Activated CD8-positive, alpha-beta T cell treated with anti-CD3 and anti-CD28 coated beads, Interleukin-2, amount 10 ng/mL, durations not matched to agents 7 days and 5 days (primary cell): ENCODE measurements around the gene STRIP1. TPM values are rescaled to one million over a fixed set of nuclear protein-coding genes. Genes with fewer than 3 reads are reported as not detected.

Source experiments
- ATAC-seq: fragments of 150-1000 bp; cut with Tn5 transposase; one replicate; pipeline ENCODE4 v1.10.0; 2021; ENCODE audit warnings: moderate library complexity
- CTCF ChIA-PET: fragments of 350-600 bp; sonication (Branson Sonifier 250); formaldehyde crosslinking; loops from one replicate; lab custom pipeline; 2021; ENCODE audit warnings: antibody characterized with exemption; lab: Charles Lee
- POLR2A ChIA-PET: fragments of 350-600 bp; sonication (Branson Sonifier 250); formaldehyde crosslinking; loops from one replicate; lab custom pipeline; 2021; ENCODE audit warnings: antibody characterized with exemption; lab: Charles Lee
- DNase-seq: peaks from one replicate; pipeline ENCODE4 v3.0.0-alpha.2; 2020
- H3K27ac Mint-ChIP-seq: one replicate; pipeline ENCODE4 v1.8.0; 2021; ENCODE audit warnings: mild to moderate bottlenecking, mixed read lengths
- H3K27me3 Mint-ChIP-seq: one replicate; pipeline ENCODE4 v1.8.0; 2021; ENCODE audit warnings: low read depth, mixed read lengths
- H3K36me3 Mint-ChIP-seq: one replicate; pipeline ENCODE4 v1.8.0; 2021; ENCODE audit warnings: low read depth, mixed read lengths
- H3K4me1 Mint-ChIP-seq: one replicate; pipeline ENCODE4 v1.8.0; 2021; ENCODE audit warnings: low read depth, mixed read lengths
- H3K4me3 Mint-ChIP-seq: one replicate; pipeline ENCODE4 v1.8.0; 2021; ENCODE audit warnings: mild to moderate bottlenecking, mixed read lengths
- H3K9me3 Mint-ChIP-seq: one replicate; pipeline ENCODE4 v1.8.0; 2022; ENCODE audit warnings: mixed read lengths; ENCODE audit not compliant: insufficient read depth
- total RNA-seq, 2 experiments: library from RNA; stranded (reverse); gene quantifications; one replicate each; pipeline ENCODE4 v1.2.3, GENCODE V29; 2021

The STRIP1 gene, protein sequence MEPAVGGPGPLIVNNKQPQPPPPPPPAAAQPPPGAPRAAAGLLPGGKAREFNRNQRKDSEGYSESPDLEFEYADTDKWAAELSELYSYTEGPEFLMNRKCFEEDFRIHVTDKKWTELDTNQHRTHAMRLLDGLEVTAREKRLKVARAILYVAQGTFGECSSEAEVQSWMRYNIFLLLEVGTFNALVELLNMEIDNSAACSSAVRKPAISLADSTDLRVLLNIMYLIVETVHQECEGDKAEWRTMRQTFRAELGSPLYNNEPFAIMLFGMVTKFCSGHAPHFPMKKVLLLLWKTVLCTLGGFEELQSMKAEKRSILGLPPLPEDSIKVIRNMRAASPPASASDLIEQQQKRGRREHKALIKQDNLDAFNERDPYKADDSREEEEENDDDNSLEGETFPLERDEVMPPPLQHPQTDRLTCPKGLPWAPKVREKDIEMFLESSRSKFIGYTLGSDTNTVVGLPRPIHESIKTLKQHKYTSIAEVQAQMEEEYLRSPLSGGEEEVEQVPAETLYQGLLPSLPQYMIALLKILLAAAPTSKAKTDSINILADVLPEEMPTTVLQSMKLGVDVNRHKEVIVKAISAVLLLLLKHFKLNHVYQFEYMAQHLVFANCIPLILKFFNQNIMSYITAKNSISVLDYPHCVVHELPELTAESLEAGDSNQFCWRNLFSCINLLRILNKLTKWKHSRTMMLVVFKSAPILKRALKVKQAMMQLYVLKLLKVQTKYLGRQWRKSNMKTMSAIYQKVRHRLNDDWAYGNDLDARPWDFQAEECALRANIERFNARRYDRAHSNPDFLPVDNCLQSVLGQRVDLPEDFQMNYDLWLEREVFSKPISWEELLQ
- 10 to 100 TPM; 33.2 to 35.9 TPM for total RNA-seq

GRCh38 chr1:110034451-110035235 is at the start of gene STRIP1:
Gene STRIP1 (plus strand): TSS chr1:110034624. CDS start chr1:110034638, 14 bp downstream.
- no peaks in the 10 kb centered on the region for H3K9me3 Mint-ChIP-seq
- H3K27me3 Mint-ChIP-seq = no peaks in the 10 kb centered on the region
- H3K36me3 Mint-ChIP-seq = peaks cover 17% of the 10 kb centered on the region
- ChIA-PET POLR2A (interaction anchor here (0.6 to 2.2 kb wide), 13 partner anchors 10 to 935 kb away, joined by 3 to 11 read pairs (median 3); partner anchors contain the start of genes AHCYL1, CD53, GNAI3 and RBM15), CTCF (interaction anchor here (0.8 to 5.9 kb wide), 21 partner anchors 9 to 541 kb away, joined by 3 to 41 read pairs (median 4); partner anchors contain the start of genes AHCYL1, CYB561D1 and RBM15)
- ATAC-seq = peak; percentile 92
- peak within 1 kb of the TSS; percentile 86 for H3K27ac Mint-ChIP-seq
- DNase-seq = peak; percentile 96
- peak within 1 kb of the TSS; percentile 82 for H3K4me3 Mint-ChIP-seq
- peaks cover 57% of the 10 kb centered on the region for H3K4me1 Mint-ChIP-seq

GRCh38 chr1:109985247-109986053 is 49.0 kb upstream of the STRIP1 start:
- ATAC-seq (no peak), DNase-seq (no peak)
- H3K27ac Mint-ChIP-seq = peak overlapping the region; percentile 97
- H3K36me3 Mint-ChIP-seq = peaks cover 17% of the 10 kb centered on the region
- peak overlapping the region; percentile 100 for H3K4me3 Mint-ChIP-seq
- no peaks in the 10 kb centered on the region for H3K27me3 Mint-ChIP-seq
- ChIA-PET POLR2A (interaction anchor here (0.6 to 4.0 kb wide), 15 partner anchors 9 to 559 kb away, joined by 3 to 32 read pairs (median 4); partner anchors contain the start of genes GNAI3, GSTM1, PSMA5 and STRIP1), CTCF (interaction anchor here (0.6 to 14.0 kb wide), 58 partner anchors 9 to 786 kb away, joined by 3 to 1017 read pairs (median 8); partner anchors contain the start of genes GNAI3, GSTM1 and STRIP1)
- no peaks in the 10 kb centered on the region for H3K9me3 Mint-ChIP-seq
- H3K4me1 Mint-ChIP-seq = peaks cover 42% of the 10 kb centered on the region

DNA sequence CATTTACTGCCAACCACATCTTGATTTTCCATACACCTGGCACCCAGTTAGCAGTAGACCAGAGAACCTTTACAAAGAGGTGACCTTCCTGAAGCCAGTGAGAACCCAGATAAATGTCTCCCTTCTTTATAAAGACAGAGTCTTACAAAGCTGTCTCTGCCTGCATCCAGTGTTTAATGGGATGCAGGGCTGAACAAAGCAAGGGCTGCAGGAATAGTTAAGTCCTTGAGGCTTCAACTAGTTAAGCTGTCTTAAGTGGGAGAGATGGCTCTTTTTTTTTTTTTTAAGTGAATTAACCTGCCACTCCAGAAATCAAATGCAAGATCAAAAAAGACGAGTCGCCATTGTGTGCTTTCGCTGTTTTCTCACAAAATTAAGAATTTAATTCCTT is 48.4 kb upstream of the STRIP1 start:
- H3K36me3 Mint-ChIP-seq = peaks cover 19% of the 10 kb centered on the region
- ChIA-PET POLR2A (interaction anchor here (0.6 to 4.0 kb wide), 8 partner anchors 13 to 438 kb away, joined by 3 to 32 read pairs (median 4); partner anchors contain the start of genes GNAI3 and GSTM1), CTCF (interaction anchor here (1.4 to 14.0 kb wide), 11 partner anchors 9 to 454 kb away, joined by 8 to 1017 read pairs (median 42); no protein-coding TSS in a partner anchor)
- peak overlapping the region; percentile 97 for H3K27ac Mint-ChIP-seq
- no peaks in the 10 kb centered on the region for H3K27me3 Mint-ChIP-seq
- H3K9me3 Mint-ChIP-seq = no peaks in the 10 kb centered on the region
- H3K4me1 Mint-ChIP-seq = peaks cover 45% of the 10 kb centered on the region
- ATAC-seq = no peak
- no peak for DNase-seq
- H3K4me3 Mint-ChIP-seq = peak overlapping the region; percentile 100

DNA sequence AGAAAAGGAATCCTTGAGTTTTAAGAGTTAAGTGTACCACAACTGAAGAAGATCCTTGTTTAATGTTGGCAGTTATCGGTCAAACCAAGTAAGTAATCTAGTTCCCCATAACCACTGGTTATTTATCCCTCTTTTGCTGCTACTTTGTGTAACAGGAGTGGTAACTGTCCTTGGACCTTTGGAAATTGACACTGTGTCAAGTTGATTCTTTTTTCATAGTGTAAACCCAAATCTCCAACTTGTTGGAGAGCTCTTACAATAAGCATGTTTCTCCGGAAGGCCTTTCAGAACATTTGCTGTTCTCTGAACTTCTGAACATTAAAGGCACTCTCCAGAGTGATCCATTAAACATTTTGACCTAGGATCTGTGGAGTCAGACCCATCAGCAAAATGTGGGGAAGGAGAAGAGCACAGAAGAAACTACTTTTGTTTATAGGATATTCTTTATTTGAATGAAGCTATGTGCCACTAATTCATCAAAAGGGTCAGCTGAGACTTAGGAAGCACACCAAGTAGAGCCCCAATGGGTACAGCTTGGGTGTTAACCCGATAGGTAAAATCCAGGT is 46.0 kb upstream of the STRIP1 start:
- H3K27ac Mint-ChIP-seq = no peak overlapping the region
- ChIA-PET POLR2A (no interaction called here), CTCF (interaction anchor here (1.2 to 14.0 kb wide), 5 partner anchors 19 to 442 kb away, joined by 3 to 1017 read pairs (median 11); no protein-coding TSS in a partner anchor)
- DNase-seq (no peak), ATAC-seq (no peak)
- no peak overlapping the region for H3K4me3 Mint-ChIP-seq
- H3K27me3 Mint-ChIP-seq = no peaks in the 10 kb centered on the region
- peaks cover 21% of the 10 kb centered on the region for H3K36me3 Mint-ChIP-seq
- no peaks in the 10 kb centered on the region for H3K9me3 Mint-ChIP-seq
- H3K4me1 Mint-ChIP-seq = peaks cover 45% of the 10 kb centered on the region

DNA sequence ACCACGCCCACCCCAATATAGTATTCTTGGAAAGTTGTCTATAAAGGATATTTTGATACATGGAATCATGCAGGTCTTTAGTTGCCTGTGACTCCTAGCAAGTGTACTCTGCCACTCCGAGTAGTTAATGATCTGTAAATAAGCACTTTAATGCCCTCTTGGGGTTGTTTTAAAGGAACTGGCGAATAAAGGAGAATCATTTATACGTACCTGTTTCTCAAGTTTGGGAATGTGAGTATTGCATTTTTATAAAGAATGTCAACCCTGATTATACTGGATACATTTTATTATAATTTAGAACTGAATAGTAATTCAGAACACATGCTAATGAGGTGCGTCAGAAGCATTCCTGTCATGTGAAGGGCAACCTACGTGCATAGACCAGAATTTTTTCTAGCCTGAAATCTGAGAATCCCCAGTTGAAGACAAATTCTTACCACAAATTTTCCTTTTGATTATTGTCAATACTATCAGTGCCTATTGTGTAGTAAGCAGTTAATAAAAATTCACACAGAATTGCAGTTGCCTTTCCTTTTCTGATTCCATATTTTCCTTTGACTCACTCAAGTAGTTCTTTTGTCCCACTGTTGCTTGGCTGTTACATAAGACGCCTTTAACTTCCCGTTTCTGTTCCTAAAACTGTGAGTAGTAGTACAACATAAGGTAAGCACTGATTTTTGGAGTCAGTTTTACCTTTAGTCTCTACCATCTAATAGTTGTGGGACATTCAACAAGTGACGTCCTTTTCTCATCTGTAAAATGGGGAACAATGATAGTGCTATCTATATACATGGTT is 44.7 kb upstream of the STRIP1 start:
- CTCF ChIA-PET = interaction anchor here (7.0 to 14.0 kb wide), 2 partner anchors 18 to 208 kb away, joined by 121 to 1017 read pairs; no protein-coding TSS in a partner anchor
- ATAC-seq = no peak
- Mint-ChIP-seq H3K9me3 (no peaks in the 10 kb centered on the region), H3K27ac (no peak overlapping the region), H3K4me3 (no peak overlapping the region), H3K27me3 (no peaks in the 10 kb centered on the region), H3K4me1 (peaks cover 37% of the 10 kb centered on the region), H3K36me3 (peaks cover 20% of the 10 kb centered on the region)
- POLR2A ChIA-PET = no interaction called here
- DNase-seq = no peak

DNA sequence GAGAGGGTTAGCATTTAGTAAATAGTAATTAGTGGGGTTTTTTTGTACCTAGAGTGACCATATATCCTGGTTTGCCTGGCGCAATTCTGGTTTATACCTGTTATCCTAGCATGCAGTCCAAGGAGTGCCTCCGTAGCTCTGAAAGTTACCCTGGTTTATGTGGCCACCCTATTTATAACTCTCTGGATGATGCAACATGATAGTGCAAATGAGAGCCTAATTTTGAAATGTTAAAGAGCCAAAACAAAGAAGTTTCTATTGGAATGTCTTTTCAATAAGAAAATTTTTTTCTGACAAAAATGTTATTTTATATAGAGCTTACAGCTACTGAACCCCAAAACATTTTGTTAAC is 44.1 kb upstream of the STRIP1 start:
- Mint-ChIP-seq H3K4me1 (peaks cover 36% of the 10 kb centered on the region), H3K4me3 (no peak overlapping the region), H3K27me3 (no peaks in the 10 kb centered on the region), H3K27ac (no peak overlapping the region), H3K9me3 (no peaks in the 10 kb centered on the region), H3K36me3 (peaks cover 19% of the 10 kb centered on the region)
- no peak for ATAC-seq
- ChIA-PET POLR2A (no interaction called here), CTCF (interaction anchor here (0.6 kb wide), 1 partner anchor 349 kb away, joined by 3 read pairs; no protein-coding TSS in a partner anchor)
- no peak for DNase-seq

DNA sequence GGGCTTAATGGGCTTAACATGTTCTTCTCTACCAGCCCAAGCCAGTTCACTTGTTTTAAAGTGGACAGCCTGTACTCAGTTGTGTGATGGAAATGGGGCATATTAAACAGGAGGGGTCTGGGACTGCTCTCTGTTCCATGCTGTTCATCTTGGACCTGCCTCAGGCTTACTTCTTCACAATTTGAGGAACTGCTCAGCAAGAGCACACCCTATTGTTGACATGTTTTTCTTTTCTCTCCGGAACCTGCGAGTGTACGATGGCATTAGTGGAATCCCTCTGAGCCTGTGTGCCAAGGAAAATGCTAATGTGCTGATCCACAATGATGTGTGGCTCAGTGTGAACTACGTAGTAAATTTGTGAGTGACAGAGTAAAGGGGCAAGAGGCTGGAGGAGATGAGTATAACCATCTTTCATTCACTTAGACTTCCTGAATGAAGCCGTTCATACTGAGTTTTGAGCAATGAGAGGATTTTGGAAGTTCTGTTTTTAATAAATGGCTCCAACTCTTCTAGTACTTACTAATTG is 43.0 kb upstream of the STRIP1 start:
- H3K9me3 Mint-ChIP-seq = no peaks in the 10 kb centered on the region
- H3K27me3 Mint-ChIP-seq = no peaks in the 10 kb centered on the region
- POLR2A ChIA-PET = no interaction called here
- DNase-seq = no peak
- no peak for ATAC-seq
- H3K36me3 Mint-ChIP-seq = peaks cover 17% of the 10 kb centered on the region
- CTCF ChIA-PET = no interaction called here
- no peak overlapping the region for H3K4me3 Mint-ChIP-seq
- no peak overlapping the region for H3K27ac Mint-ChIP-seq
- peaks cover 24% of the 10 kb centered on the region for H3K4me1 Mint-ChIP-seq

DNA sequence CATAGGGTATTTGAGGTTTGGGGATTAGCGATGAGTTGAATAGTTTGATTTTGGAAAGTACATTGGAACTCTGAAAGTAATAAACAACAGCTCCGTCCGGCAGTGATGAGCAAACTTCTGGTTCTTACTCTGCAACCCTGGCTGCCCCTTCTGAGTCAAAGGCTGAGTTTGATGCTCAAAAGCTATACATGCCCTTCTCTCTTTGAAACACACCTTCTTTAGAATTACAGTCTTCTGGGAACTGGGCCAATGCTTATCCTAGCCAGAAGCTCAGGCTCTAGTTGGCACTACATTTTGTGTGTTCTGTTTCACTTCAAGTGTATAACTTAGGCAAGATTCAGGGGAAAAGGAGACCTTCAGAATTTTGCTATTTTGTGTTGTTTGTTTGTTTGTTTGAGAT is 40.5 kb upstream of the STRIP1 start:
- H3K27me3 Mint-ChIP-seq = no peaks in the 10 kb centered on the region
- CTCF ChIA-PET = interaction anchor here (1.0 to 4.8 kb wide), 7 partner anchors 9 to 447 kb away, joined by 3 to 48 read pairs (median 8); partner anchors contain the start of gene AHCYL1
- H3K27ac Mint-ChIP-seq = no peak overlapping the region
- POLR2A ChIA-PET = interaction anchor here (1.1 to 1.5 kb wide), 2 partner anchors 9 to 445 kb away, joined by 3 to 4 read pairs; partner anchors contain the start of genes AHCYL1 and GNAI3
- no peak for ATAC-seq
- H3K4me3 Mint-ChIP-seq = no peak overlapping the region
- H3K4me1 Mint-ChIP-seq = peaks cover 7% of the 10 kb centered on the region
- peaks cover 7% of the 10 kb centered on the region for H3K36me3 Mint-ChIP-seq
- no peak for DNase-seq
- H3K9me3 Mint-ChIP-seq = no peaks in the 10 kb centered on the region

DNA sequence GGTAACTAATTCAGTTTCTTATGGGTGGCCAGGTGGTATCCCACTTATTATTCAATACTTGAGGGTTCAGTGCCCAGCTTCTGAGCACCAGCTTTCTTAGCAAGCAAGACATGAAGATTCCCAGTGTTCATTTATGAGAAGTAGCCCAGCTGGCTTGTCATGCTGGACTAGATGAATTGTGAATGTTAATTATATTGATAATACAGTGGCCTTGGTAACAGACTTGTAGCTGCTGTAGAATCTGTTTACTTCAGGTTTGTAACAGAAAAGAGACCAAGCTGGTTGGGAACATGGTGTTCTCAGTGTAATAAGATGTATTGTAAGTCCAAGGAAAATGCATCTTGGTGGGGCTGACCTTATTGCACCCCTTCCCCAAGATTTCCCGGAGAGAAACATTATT is 39.8 kb upstream of the STRIP1 start:
- DNase-seq (no peak), ATAC-seq (no peak)
- Mint-ChIP-seq H3K27me3 (no peaks in the 10 kb centered on the region), H3K27ac (no peak overlapping the region), H3K4me1 (peaks cover 7% of the 10 kb centered on the region), H3K36me3 (peaks cover 7% of the 10 kb centered on the region), H3K4me3 (no peak overlapping the region), H3K9me3 (no peaks in the 10 kb centered on the region)
- ChIA-PET POLR2A (interaction anchor here (1.1 kb wide), 1 partner anchor 10 kb away, joined by 4 read pairs; the partner anchor contains the start of gene AHCYL1), CTCF (interaction anchor here (1.2 to 4.8 kb wide), 6 partner anchors 10 to 354 kb away, joined by 4 to 48 read pairs (median 9); partner anchors contain the start of gene AHCYL1)
